GM18858 (cell line): ENCODE data around the gene NDUFAF7.
"Not testable (repeated sequence)": the region's sequence is repeated elsewhere in the genome, so short reads cannot be mapped to it uniquely, and the experiment has no call there.

Experiments used
- ATAC-seq: cut with Tn5 transposase; IDR thresholded peaks from one replicate; pipeline ENCODE4 v1.9.1; 2021; ENCODE audit not compliant: unreplicated experiment

Gene NDUFAF7

DNA sequence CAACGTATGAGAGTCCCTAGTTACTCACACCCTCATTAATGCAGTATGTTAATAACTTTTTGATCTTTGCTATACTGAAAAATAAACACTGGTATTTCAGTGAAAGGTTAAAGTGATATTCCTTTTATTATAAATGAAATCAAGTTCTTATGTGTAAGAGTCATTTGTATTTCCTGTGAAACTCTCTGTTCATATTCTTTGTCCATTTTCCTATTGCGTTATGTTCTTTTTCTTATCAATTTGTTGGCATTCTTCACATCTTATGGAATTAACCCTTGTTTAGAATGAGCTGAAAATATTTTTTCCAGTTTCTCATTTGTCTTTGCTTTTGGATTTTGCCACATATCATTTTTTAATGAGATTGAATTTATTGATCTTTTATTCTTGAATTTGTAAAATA lies 44.8 kb downstream of the NDUFAF7 start:
- no peak for ATAC-seq

DNA sequence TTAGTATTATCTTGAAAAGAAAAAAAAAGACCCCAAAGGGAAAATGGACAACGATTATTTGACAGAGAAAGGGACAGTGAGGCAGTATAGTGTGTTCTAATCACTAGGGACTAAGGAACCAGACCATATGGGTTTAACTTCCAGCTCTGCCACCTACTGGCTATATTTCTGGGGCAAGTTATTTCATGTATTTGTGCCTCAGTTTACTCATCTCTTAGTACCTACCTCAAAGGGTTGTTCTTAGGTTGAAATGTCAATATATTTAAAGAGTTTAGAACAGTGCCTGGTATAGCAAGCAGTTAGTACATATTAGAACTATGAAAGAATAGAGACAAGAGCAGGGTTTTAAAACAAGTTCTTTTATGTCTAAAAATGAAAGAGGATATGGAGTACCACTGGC lies 50.5 kb downstream of the NDUFAF7 start:
- no peak for ATAC-seq

- no peak for ATAC-seq
These were observed 51.3 kb downstream of the NDUFAF7 start for GRCh38 chr2:37282746-37283145.

DNA sequence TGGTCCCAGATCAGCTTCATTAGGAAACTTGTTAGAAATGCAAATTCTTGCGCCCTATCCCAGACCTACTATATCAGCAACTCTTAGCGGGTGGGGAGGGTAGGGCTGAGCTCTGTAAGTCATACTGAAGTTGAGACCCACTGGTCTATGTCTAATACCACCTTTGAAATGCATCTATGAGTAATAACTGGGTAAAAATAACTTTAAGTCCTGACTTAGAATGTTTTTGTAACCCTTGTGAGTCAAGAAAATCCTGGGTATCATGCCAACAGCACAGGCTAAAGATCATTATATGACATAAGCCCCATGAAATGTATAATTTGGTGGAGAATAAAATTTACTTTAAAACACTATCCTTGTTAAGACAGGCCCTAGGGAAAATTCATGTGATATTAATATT lies 51.7 kb downstream of the NDUFAF7 start:
- no peak for ATAC-seq

DNA sequence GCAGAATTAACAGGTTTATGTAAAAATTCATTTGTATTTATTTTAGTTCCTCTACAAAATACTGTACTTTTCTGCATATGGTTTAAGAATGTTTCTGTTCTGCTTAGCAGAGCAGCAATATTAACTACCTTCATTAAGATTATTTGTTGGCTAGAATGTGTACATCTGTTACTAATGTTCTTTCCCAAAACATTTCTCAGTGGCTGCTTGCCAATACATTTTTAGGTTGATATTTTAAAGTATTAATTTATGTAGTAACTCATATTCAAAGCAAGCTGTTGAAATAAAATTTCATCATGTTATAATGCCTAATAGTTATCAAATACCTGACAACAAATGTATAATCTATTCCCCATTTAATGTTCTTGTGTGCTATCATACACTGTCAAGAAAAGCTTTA lies 52.9 kb downstream of the NDUFAF7 start:
- ATAC-seq, result no peak

DNA sequence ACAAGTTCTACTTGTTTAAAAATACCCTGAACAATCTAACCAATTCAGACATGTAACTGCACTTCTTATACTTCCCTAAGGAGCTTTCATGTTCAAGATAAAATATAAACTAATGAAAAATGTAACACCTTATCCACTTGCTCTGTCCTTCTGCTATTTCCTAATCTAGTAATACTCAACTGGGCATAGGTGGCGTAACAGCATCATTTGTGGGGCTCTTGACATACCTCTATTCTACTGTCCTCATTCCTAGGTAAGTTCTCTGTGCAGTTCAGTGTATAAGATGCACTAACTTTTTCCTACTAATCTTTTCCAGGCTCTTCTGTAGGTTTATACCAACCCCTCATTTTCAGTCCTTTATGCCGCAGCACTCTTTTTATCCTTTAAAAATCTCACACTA lies 56.5 kb downstream of the NDUFAF7 start:
- ATAC-seq, result no peak

- no peak for ATAC-seq
These were observed 60.2 kb downstream of the NDUFAF7 start for GRCh38 chr2:37291680-37292079.

DNA sequence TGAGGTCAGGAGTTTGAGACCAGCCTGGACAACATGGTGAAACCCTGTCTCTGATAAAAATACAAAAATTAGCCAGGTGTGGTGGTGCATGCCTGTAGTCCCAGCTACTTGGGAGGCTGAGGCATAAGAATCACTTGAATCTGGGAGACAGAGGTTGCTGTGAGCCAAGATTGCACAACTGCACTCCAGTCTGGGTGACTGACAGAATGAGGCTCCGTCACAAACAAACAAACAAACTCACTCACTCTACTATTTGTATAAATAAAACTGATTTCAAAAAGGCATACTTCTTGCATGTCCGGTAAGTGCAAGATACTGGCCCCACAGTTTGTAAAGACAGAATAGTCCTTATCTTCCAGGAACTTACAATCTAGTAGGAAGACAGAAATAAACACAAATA lies 63.4 kb downstream of the NDUFAF7 start:
- ATAC-seq, result not testable (repeated sequence)

- no peak for ATAC-seq
These were observed 64.1 kb downstream of the NDUFAF7 start for GRCh38 chr2:37295469-37296073.

GRCh38 chr2:37297632-37298031 lies 66.2 kb downstream of the NDUFAF7 start:
- ATAC-seq, result no peak
